Erythroblast (primary cell): Measurements from ENCODE around the gene SLC17A1.

ENCODE experiments used
- GATA1 ChIP-seq: IDR thresholded peaks from 2 replicates; pipeline ENCODE4 v1.6.1; 2011; ENCODE audit warnings: low read depth, mild to moderate bottlenecking, control low read depth, low read length, moderate library complexity
- POLR2A ChIP-seq: IDR thresholded peaks from 2 replicates; pipeline ENCODE4 v1.6.1; 2011; ENCODE audit warnings: mild to moderate bottlenecking, low read length

GRCh38 chr6:25832307-25832662, 433 bp upstream of the SLC17A1 start:
- TF ChIP-seq POLR2A (no peak), GATA1 (no peak)
